Keratinocyte (primary cell): ENCODE measurements around the gene ATP5MC2. TPM values are rescaled to one million over a fixed set of nuclear protein-coding genes. Genes with fewer than 3 reads are reported as not detected.

Experiments used
- DNase-seq: peaks from one replicate; pipeline ENCODE4 v3.0.0-alpha.2; 2011; ENCODE audit warnings: low read depth, missing footprints, low spot score
- FAIRE-seq: peaks from 2 replicates; lab custom pipeline; 2011; peaks lifted over from hg19 to GRCh38; lab: Jason Lieb, UNC
- H2AFZ ChIP-seq: 2 replicates; pipeline ENCODE4 v1.6.0; 2012; ENCODE audit warnings: low read length, control low read depth, inconsistent platforms; ENCODE audit not compliant: control insufficient read depth
- H3K27ac ChIP-seq: 2 replicates; pipeline ENCODE4 v1.5.1; 2011; ENCODE audit warnings: low read length; ENCODE audit not compliant: control insufficient read depth, insufficient read depth
- H3K27me3 ChIP-seq: 3 replicates; pipeline ENCODE4 v1.6.0; 2011; ENCODE audit warnings: low read length; ENCODE audit not compliant: control insufficient read depth, insufficient read depth; ENCODE audit errors: extremely low read depth
- H3K36me3 ChIP-seq, 2 experiments: 2 replicates in 1 of 2; 3 replicates in 1 of 2; pipeline ENCODE4 v1.5.1; 2011; ENCODE audit warnings: low read length in 2 of 2, mild to moderate bottlenecking in 1 of 2; ENCODE audit not compliant: control insufficient read depth in 2 of 2, insufficient read depth in 2 of 2; ENCODE audit errors: extremely low read depth in 1 of 2
- H3K4me1 ChIP-seq: 3 replicates; pipeline ENCODE4 v1.5.1; 2011; ENCODE audit warnings: low read length; ENCODE audit not compliant: control insufficient read depth, insufficient read depth; ENCODE audit errors: extremely low read depth
- H3K4me2 ChIP-seq: 3 replicates; pipeline ENCODE4 v1.6.0; 2011; ENCODE audit warnings: low read depth, low read length; ENCODE audit not compliant: control insufficient read depth, insufficient read depth; ENCODE audit errors: extremely low read depth
- H3K4me3 ChIP-seq, 3 experiments: fragments of 200-600 bp in 1 of 3; sonication (generic) in 1 of 3; 2 replicates in 2 of 3; 3 replicates in 1 of 3; pipeline ENCODE4 v1.5.1; 2011 to 2016; ENCODE audit warnings: low read length in 3 of 3, mild to moderate bottlenecking in 3 of 3, control low read depth in 2 of 3, inconsistent platforms in 1 of 3, low read depth in 1 of 3, mixed read lengths in 1 of 3, mixed run types in 1 of 3, moderate library complexity in 1 of 3; ENCODE audit not compliant: control insufficient read depth in 2 of 3, insufficient read depth in 2 of 3; ENCODE audit errors: extremely low read depth in 1 of 3
- H3K79me2 ChIP-seq: 2 replicates; pipeline ENCODE4 v1.6.0; 2012; ENCODE audit warnings: low read length; ENCODE audit not compliant: control insufficient read depth, insufficient read depth
- H3K9ac ChIP-seq: 3 replicates; pipeline ENCODE4 v1.6.0; 2011; ENCODE audit warnings: low read length; ENCODE audit not compliant: control insufficient read depth, insufficient read depth; ENCODE audit errors: extremely low read depth
- H3K9me1 ChIP-seq: 3 replicates; pipeline ENCODE4 v1.6.0; 2011; ENCODE audit warnings: low read length; ENCODE audit not compliant: control insufficient read depth, insufficient read depth; ENCODE audit errors: extremely low read depth
- H3K9me3 ChIP-seq: 2 replicates; pipeline ENCODE4 v1.5.1; 2012; ENCODE audit warnings: low read depth, low read length; ENCODE audit not compliant: control insufficient read depth
- H4K20me1 ChIP-seq: 3 replicates; pipeline ENCODE4 v1.6.0; 2011; ENCODE audit warnings: low read length; ENCODE audit not compliant: control insufficient read depth, insufficient read depth; ENCODE audit errors: extremely low read depth
- EZH2 ChIP-seq: IDR thresholded peaks from one replicate; pipeline ENCODE4 v1.6.1; 2012; ENCODE audit warnings: inconsistent platforms, mild to moderate bottlenecking, low read length, moderate library complexity
- dilution Hi-C: fragments of 300-500 bp; cut with MboI; formaldehyde crosslinking; loops from one replicate; pipeline ENCODE4 v1.7.0; 2020; ENCODE audit warnings: low sequenced_read_pairs; ENCODE audit not compliant: extremely low pct_ligation_motif_present
- polyA plus RNA-seq, 5 experiments: library from polyadenylated mRNA; depleted of rRNA in 3 of 5; stranded (reverse) in 3 of 5; stranded (forward) in 1 of 5; unstranded in 1 of 5; fragments of >200 nt; gene quantifications; 1 replicate in 1 of 5; 2 replicates in 3 of 5; 3 replicates in 1 of 5; pipeline versions ENCODE4 v1.2.1 to v1.2.3, GENCODE V29; 2011 to 2012; ENCODE audit warnings: missing spikeins in 2 of 5, low read depth in 1 of 5, low replicate concordance in 1 of 5
- TF ChIP-seq, protein P1 (sequence below), 3 experiments: IDR thresholded peaks in 1 of 3; conservative IDR thresholded peaks in 1 of 3; optimal IDR thresholded peaks in 1 of 3; 2 replicates in 2 of 3; 3 replicates in 1 of 3; pipeline versions ENCODE3 to v1.5.1; 2011; ENCODE audit warnings: low read length in 3 of 3, mild to moderate bottlenecking in 3 of 3, moderate library complexity in 2 of 3, control low read depth in 1 of 3, inconsistent platforms in 1 of 3; ENCODE audit not compliant: insufficient read depth in 2 of 3; ENCODE audit errors: extremely low read depth in 1 of 3

ATP5MC2 gene
- polyA plus RNA-seq, 1 donor (not counting 4 experiments of a cell fraction or from before 2014, with no cell fraction given) = 138 TPM

- Histone ChIP-seq H4K20me1 (no peaks in the 10 kb centered on the region), H3K79me2 (peaks cover 73% of the 10 kb centered on the region), H2AFZ (no peak overlapping the region), H3K4me1 (peaks cover 26% of the 10 kb centered on the region), H3K9ac (no peak overlapping the region), H3K36me3 (no peaks in the 10 kb centered on the region), H3K9me1 (no peaks in the 10 kb centered on the region), H3K27me3 (no peaks in the 10 kb centered on the region), H3K27ac (no peak overlapping the region), H3K9me3 (no peaks in the 10 kb centered on the region), H3K4me2 (peak overlapping the region; percentile 91), H3K4me3 (no peak overlapping the region)
- TF ChIP-seq EZH2 = no peak
- TF ChIP-seq, protein P1, sequence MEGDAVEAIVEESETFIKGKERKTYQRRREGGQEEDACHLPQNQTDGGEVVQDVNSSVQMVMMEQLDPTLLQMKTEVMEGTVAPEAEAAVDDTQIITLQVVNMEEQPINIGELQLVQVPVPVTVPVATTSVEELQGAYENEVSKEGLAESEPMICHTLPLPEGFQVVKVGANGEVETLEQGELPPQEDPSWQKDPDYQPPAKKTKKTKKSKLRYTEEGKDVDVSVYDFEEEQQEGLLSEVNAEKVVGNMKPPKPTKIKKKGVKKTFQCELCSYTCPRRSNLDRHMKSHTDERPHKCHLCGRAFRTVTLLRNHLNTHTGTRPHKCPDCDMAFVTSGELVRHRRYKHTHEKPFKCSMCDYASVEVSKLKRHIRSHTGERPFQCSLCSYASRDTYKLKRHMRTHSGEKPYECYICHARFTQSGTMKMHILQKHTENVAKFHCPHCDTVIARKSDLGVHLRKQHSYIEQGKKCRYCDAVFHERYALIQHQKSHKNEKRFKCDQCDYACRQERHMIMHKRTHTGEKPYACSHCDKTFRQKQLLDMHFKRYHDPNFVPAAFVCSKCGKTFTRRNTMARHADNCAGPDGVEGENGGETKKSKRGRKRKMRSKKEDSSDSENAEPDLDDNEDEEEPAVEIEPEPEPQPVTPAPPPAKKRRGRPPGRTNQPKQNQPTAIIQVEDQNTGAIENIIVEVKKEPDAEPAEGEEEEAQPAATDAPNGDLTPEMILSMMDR (optimal IDR thresholded peaks at IDR 0.05 in 1 of 3, IDR thresholded peaks at IDR 0.05 in 1 of 3, conservative IDR thresholded peaks at IDR 0.05 in 1 of 3; ENCODE audit: extremely low read depth in 1 of 3, insufficient read depth in 2 of 3, low read length in 3 of 3) = no peak
- dilution Hi-C loops = no loop called here
- DNase-seq (no peak), FAIRE-seq (no peak)
Measured at GRCh38 chr12:53622724-53623123, 53.2 kb downstream of the ATP5MC2 start.

DNA sequence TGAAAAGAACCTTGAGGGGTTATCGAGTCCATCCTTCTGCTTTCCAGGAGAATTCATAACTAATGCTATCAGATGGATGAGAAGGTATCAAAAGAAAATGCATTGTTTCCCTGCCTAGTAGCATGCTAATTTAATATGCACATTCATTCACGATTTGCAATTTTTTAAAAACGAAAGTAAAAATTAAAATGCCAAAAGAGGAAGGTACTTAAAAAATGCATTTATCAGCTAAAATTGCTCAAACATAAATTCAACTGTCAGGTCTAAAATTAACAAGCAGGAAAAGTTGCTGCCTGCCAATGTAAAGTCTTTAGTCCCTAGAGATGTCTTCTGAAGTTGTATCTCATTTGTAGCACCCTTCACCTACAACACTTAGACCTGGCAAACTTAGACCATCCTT, 57.6 kb downstream of the ATP5MC2 start:
- DNase-seq = no peak
- dilution Hi-C loops = no loop called here
- peaks cover 67% of the 10 kb centered on the region for H3K79me2 ChIP-seq
- H3K9ac ChIP-seq = no peak overlapping the region
- no peaks in the 10 kb centered on the region for H4K20me1 ChIP-seq
- peaks cover 14% of the 10 kb centered on the region for H3K4me1 ChIP-seq
- no peak overlapping the region for H3K27ac ChIP-seq
- no peaks in the 10 kb centered on the region for H3K9me1 ChIP-seq
- FAIRE-seq = no peak
- H3K27me3 ChIP-seq = no peaks in the 10 kb centered on the region
- TF ChIP-seq, protein P1 (optimal IDR thresholded peaks at IDR 0.05 in 1 of 3, IDR thresholded peaks at IDR 0.05 in 1 of 3, conservative IDR thresholded peaks at IDR 0.05 in 1 of 3; ENCODE audit: extremely low read depth in 1 of 3, insufficient read depth in 2 of 3, low read length in 3 of 3) = no peak
- TF ChIP-seq EZH2 = no peak
- H3K4me2 ChIP-seq = peak overlapping the region; percentile 75
- H3K4me3 ChIP-seq = peak overlapping the region in 2 of 3 experiments; percentile 8 to 17
- H3K36me3 ChIP-seq = no peaks in the 10 kb centered on the region
- no peaks in the 10 kb centered on the region for H3K9me3 ChIP-seq
- no peak overlapping the region for H2AFZ ChIP-seq
